T-helper 1 cell treated with Interleukin-12 subunit alpha and Interleukin-12 subunit beta and Interleukin-4 antibody, amounts not matched to agents 30 μg/mL and 1 μg/mL, for 36 hours (primary cell): ENCODE measurements around the gene SYNGR3.

ENCODE experiments used
- H3K27ac Mint-ChIP-seq: one replicate; pipeline ENCODE4 v1.8.0; 2021; ENCODE audit warnings: mild to moderate bottlenecking, mixed read lengths
- H3K27me3 Mint-ChIP-seq: one replicate; pipeline ENCODE4 v1.8.0; 2021; ENCODE audit warnings: low read depth, mixed read lengths
- H3K36me3 Mint-ChIP-seq: one replicate; pipeline ENCODE4 v1.8.0; 2021; ENCODE audit warnings: low read depth, mixed read lengths
- H3K4me1 Mint-ChIP-seq: one replicate; pipeline ENCODE4 v1.8.0; 2021; ENCODE audit warnings: low read depth, mixed read lengths
- H3K4me3 Mint-ChIP-seq: one replicate; pipeline ENCODE4 v1.8.0; 2021; ENCODE audit warnings: mild to moderate bottlenecking, moderate library complexity, mixed read lengths
- H3K9me3 Mint-ChIP-seq: one replicate; pipeline ENCODE4 v1.8.0; 2021; ENCODE audit warnings: mixed read lengths

SYNGR3 gene

DNA sequence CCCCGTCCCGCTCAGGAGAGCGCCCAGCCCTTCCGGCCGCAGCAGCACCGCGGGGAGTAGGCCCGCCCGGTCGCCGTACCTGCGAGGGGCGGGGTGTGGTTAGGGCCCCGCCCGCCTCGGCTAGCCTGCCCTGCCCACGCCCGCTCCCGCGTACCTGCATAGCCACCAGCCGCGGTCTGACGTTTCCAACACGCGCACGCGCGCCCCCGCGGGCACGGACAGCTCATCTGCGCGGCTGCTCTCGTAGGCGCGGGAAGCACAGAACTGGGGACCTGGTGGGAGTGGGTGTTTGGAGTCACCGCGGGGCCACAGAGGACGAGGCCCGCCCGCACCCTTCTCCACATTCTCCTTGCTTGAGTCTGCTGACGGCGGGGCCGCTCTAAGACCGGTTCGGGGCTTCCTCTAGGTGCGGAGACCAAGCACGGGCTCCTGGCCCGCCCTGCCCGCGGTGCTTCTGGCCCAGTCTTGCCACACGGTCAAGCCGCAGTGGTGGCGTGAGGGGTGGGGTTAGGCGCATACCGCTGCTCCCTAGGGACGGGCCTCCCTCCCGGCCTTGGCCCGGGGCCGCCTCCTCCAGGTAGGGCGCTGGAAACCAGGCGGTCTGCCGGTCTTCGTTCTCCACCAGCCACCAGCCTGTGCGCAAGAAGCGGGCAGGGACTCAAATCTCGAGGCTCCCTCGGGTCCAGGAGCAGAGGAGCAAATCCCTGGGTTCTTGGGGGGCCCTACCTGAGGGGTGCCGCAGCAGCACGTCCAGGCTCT, 10.3 kb upstream of the SYNGR3 start:
- H3K27ac Mint-ChIP-seq, result no peak overlapping the region
- peaks cover 31% of the 10 kb centered on the region for H3K27me3 Mint-ChIP-seq
- peaks cover 6% of the 10 kb centered on the region for H3K4me1 Mint-ChIP-seq
- H3K4me3 Mint-ChIP-seq, result no peak overlapping the region
- H3K9me3 Mint-ChIP-seq, result no peaks in the 10 kb centered on the region
- peaks cover 5% of the 10 kb centered on the region for H3K36me3 Mint-ChIP-seq

DNA sequence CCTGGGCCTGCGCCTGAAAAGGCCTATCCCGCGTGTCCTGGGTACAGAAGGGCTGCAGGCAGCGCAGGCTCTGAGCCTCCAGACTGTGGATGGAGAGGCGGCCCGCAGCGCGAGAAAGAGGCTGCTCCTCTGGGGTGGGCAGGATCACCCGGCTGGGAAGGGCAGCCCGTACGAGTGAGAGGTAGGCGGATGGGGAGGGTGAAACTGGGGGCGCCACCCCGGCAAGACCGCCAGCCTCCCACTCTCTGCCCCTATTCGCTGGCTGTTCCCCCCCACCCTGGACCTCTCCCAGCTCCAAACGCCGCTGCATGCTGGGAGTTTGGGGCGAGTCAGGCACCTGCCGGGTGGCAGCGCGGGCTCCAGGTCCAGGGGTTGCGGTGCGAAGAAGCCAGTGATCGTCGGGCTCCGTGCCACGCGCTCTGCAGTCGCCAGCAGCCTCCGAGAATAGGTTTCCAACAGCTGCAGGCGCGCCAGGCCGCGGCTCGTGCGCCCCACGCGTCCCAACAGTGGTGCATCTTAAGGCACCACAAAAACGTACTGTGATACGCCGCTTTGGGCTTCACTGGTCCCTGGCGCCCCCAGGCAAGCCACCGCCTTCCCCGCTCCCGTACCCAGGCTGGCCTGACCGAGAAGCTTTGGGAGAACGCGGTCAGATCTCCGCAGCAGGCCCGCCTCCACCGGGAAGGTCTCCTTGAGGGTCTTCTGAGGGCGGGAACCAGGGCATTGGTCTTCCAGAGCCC, 9.6 kb upstream of the SYNGR3 start:
- H3K36me3 Mint-ChIP-seq, result peaks cover 2% of the 10 kb centered on the region
- peaks cover 31% of the 10 kb centered on the region for H3K27me3 Mint-ChIP-seq
- peak overlapping the region; percentile 20 for H3K27ac Mint-ChIP-seq
- peaks cover 10% of the 10 kb centered on the region for H3K4me1 Mint-ChIP-seq
- no peak overlapping the region for H3K4me3 Mint-ChIP-seq
- no peaks in the 10 kb centered on the region for H3K9me3 Mint-ChIP-seq

DNA sequence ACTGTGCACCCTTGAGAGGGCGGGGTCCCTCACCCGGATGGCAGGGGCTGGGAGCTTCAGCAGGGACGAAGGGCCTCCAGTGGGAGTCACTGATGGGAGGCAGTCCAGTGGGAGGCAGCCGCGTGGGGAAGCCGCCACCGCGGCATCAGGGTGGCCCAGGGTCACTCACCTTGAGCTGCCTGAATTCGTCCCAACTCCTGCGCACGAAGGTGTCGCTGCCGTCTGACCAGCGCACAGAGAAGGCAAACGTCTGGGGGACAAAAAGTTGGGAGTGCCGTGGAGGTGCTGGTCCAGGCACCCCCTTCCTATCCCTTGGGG, 9.0 kb upstream of the SYNGR3 start:
- Mint-ChIP-seq H3K9me3 (no peaks in the 10 kb centered on the region), H3K27ac (peak overlapping the region; percentile 20), H3K27me3 (peaks cover 31% of the 10 kb centered on the region), H3K4me3 (no peak overlapping the region), H3K36me3 (peaks cover 2% of the 10 kb centered on the region), H3K4me1 (peaks cover 14% of the 10 kb centered on the region)

DNA sequence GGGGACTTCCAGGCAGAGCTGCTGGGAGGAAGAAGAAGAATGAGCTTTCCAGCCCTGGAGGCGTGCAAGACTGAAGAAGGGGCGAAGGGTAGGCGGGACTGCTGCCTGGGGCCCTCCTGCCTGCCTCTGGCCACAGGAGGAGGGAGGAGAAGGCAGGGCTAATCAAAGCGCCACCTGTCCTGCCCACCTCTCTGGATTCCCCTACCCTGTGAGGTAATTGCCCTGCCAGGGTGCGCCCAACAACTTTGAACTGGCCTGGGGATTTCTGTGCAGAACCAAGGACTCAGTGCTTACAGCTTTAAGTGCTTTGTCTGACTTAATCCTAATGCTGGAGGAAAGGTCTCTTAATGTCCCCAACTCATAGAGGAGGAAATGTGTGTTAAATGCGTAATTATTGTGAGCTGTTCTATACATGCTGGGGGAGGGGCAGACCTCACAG, 8.4 kb upstream of the SYNGR3 start, which contains the start of gene NOXO1:
Gene NOXO1, minus strand, starts transcription at position 72 of the 439 bp plus-strand sequence. CDS start 290 bp downstream, outside the sequence.
- peaks cover 31% of the 10 kb centered on the region for H3K27me3 Mint-ChIP-seq
- H3K36me3 Mint-ChIP-seq, result peaks cover 5% of the 10 kb centered on the region
- H3K27ac Mint-ChIP-seq, result peak within 1 kb of the TSS; percentile 20
- H3K9me3 Mint-ChIP-seq, result no peaks in the 10 kb centered on the region
- peaks cover 15% of the 10 kb centered on the region for H3K4me1 Mint-ChIP-seq
- no peak within 1 kb of the TSS for H3K4me3 Mint-ChIP-seq

DNA sequence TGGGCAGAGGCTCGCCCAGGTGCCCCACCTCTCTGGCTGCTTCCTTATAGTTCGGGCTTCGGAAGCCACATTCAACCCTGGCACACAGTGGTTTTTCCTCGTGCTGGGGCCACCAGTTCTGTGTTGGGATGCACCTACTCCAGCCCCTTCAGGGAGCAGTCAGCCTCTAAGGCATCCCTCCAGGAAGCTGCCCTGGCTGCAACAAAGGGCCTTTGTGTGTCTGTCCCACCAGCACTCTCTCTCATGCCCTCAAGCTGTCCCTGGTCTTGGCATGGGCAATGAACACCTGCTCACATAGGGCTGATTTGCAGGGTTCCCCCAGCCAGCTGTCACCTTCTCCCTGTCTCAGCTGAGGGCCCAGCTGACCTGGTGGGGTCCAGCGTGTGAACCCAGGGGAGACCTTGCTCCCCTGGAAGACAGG, 7.7 kb upstream of the SYNGR3 start:
- H3K36me3 Mint-ChIP-seq, result peaks cover 7% of the 10 kb centered on the region
- H3K27ac Mint-ChIP-seq, result no peak overlapping the region
- H3K27me3 Mint-ChIP-seq, result peaks cover 31% of the 10 kb centered on the region
- peaks cover 15% of the 10 kb centered on the region for H3K4me1 Mint-ChIP-seq
- H3K9me3 Mint-ChIP-seq, result no peaks in the 10 kb centered on the region
- H3K4me3 Mint-ChIP-seq, result no peak overlapping the region

DNA sequence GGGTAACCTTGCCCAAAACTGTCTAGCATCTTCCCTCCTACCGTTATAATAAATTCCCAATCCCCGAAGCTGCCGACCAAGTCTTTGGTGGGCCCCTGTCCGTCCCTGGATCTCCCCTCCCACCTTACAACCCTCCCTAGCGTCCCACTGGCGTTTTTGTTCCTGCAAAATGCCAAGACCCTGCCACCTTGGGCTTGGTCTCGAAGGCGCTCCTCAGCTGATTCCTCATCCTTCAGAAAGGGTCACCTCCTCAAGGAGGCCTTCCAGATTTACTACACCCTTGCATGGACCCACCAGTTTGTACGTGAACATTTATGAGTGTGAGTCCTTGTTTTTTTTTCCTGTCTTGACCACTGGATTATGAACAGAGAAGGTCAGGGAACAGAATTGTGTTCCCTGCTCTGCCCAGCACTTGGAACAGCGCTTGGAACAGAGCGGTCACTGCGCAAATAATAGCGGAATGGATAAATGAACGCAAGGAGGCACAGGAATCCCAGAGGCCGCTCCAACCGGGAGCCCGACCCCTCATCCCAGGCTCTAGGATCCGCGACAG, 6.7 kb upstream of the SYNGR3 start:
- H3K9me3 Mint-ChIP-seq, result no peaks in the 10 kb centered on the region
- peak overlapping the region; percentile 0 for H3K27ac Mint-ChIP-seq
- H3K27me3 Mint-ChIP-seq, result peaks cover 31% of the 10 kb centered on the region
- peaks cover 16% of the 10 kb centered on the region for H3K4me1 Mint-ChIP-seq
- H3K4me3 Mint-ChIP-seq, result peak overlapping the region; percentile 80
- peaks cover 5% of the 10 kb centered on the region for H3K36me3 Mint-ChIP-seq

DNA sequence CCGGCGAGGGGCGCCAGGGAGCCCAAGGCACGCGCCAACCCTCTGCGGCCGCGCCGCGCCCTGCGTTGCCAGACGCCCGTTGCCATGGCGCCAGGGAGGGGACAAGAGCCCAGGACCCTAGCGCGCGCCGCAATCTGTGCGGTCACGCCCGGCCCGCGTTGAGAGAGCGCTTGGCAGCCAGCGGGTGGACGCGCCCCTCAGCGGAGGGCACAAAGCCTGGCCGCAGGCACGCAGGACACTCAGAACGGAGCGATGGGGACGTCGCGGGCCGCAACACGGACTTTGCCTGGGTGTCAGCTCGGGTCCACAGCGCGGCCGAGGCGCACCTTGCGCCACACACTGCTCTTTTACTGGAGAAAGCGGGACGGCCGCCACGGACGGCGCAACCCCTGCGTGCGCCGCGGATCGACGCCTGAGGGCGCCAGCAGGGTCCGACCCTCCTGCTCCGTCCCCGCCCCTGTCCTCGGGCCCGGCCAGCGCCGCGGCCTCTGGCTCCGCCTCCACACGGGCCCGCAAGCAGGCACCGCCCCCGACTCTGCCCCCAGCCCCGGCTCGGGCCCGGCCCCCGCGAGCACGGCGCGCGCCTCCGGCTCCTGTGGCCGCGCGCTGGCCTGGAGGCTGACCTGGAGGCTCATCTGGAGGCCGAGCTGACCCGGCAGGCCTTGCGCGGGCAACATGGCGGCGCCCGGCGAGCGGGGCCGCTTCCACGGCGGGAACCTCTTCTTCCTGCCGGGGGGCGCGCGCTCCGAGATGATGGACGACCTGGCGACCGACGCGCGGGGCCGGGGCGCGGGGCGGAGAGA, 6.0 kb upstream of the SYNGR3 start, which contains the start of gene GFER:
Gene GFER, plus strand, starts transcription at position 650 of the 803 bp plus-strand sequence. Its CDS starts 26 bp downstream, at position 676.
- Mint-ChIP-seq H3K4me3 (peak within 1 kb of the TSS; percentile 80), H3K27ac (peak within 1 kb of the TSS; percentile 0), H3K36me3 (peaks cover 8% of the 10 kb centered on the region), H3K4me1 (peaks cover 19% of the 10 kb centered on the region), H3K9me3 (no peaks in the 10 kb centered on the region), H3K27me3 (peaks cover 35% of the 10 kb centered on the region)

DNA sequence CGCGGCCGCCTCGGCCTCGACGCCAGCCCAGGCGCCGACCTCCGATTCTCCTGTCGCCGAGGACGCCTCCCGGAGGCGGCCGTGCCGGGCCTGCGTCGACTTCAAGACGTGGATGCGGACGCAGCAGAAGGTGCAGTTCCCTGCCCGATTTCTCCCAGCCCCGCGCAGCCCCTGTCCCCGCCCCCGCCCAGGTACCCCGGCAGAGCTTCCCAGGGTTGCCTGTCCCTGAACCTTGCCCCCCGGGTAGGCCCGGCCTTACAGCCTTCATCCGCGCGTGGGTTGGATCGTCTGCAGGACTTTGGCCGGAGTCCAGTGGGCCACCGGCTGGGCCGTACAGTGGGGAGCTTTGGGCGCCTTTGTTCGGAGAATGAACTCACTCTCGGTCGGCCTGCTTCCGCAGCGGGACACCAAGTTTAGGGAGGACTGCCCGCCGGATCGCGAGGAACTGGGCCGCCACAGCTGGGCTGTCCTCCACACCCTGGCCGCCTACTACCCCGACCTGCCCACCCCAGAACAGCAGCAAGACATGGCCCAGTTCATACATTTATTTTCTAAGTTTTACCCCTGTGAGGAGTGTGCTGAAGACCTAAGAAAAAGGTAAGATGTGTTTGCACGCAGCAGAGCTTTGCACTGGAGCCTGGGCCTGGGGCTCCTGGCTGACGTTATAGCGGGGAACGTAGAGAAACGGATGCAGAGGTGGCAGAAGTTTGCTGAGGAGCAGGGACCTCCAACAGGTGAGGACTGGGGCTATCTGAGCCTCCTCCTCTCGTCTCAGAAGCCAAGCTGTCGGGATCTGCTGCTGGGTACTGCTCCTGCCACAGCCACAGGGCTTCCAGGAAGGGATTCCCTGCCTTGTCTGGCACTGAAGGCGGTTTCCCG, 5.2 kb upstream of the SYNGR3 start:
- Mint-ChIP-seq H3K36me3 (peaks cover 10% of the 10 kb centered on the region), H3K27ac (no peak overlapping the region), H3K4me1 (peaks cover 21% of the 10 kb centered on the region), H3K4me3 (peak overlapping the region; percentile 68), H3K9me3 (no peaks in the 10 kb centered on the region), H3K27me3 (peaks cover 39% of the 10 kb centered on the region)

DNA sequence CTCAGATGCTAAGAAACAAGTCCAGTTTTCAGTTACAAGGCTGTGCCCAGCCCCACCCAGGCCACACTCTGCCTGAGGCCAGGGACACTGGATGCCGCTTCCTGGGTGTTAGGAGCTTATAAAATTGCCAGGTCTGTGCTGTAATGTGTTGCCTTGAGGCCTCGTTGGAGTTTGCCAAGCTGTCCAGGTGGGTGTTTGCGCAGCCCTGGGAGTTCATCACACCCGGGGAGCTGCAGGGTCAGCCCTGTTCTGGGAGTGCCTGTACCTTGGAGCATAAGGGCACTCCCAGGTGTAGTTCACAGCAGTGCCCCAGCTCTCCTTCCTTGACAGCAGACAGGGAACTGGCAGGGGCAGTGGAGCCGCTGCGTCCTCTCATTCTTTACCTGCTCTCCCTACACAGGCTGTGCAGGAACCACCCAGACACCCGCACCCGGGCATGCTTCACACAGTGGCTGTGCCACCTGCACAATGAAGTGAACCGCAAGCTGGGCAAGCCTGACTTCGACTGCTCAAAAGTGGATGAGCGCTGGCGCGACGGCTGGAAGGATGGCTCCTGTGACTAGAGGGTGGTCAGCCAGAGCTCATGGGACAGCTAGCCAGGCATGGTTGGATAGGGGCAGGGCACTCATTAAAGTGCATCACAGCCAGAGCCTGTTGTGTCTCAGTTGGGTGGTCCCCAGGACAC, 4.2 kb upstream of the SYNGR3 start:
- Mint-ChIP-seq H3K9me3 (no peaks in the 10 kb centered on the region), H3K27me3 (peaks cover 35% of the 10 kb centered on the region), H3K27ac (no peak overlapping the region), H3K4me3 (peak overlapping the region; percentile 68), H3K4me1 (peaks cover 21% of the 10 kb centered on the region), H3K36me3 (peaks cover 10% of the 10 kb centered on the region)

DNA sequence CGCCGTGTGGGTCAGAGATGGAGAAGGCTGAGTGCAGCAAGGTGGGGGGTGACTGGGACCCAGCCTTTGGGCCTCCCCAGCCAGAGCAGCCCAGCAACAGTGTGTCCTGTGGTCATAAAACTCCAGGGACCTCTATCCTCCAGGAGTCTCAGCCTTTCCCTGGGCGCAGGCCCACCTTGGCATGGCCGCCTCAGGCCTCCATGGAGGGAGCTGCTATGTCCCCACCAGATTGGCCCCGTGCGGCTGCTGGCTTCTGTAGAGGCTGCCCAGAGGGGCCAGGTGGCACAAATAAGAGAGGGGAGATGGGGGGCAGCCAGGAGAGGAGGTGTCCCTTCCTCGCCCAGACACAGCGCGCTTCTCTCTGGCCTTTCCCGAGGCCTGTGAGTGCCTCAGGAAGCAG, 2.6 kb upstream of the SYNGR3 start:
- Mint-ChIP-seq H3K27ac (no peak overlapping the region), H3K36me3 (peaks cover 10% of the 10 kb centered on the region), H3K4me1 (peaks cover 28% of the 10 kb centered on the region), H3K4me3 (no peak overlapping the region), H3K27me3 (peaks cover 19% of the 10 kb centered on the region), H3K9me3 (no peaks in the 10 kb centered on the region)

DNA sequence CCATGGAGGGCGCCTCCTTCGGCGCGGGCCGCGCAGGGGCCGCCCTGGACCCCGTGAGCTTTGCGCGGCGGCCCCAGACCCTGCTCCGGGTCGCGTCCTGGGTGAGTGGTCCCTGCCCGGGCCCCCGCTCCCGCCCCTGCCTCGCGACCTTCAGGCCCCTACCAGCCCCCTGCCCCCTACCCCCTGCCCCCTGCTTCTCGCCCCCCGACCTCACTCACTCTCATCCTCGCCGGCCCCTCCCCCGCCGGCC, 256 bp downstream of the SYNGR3 start:
- peaks cover 8% of the 10 kb centered on the region for H3K27me3 Mint-ChIP-seq
- H3K4me1 Mint-ChIP-seq, result peaks cover 25% of the 10 kb centered on the region
- H3K36me3 Mint-ChIP-seq, result peaks cover 12% of the 10 kb centered on the region
- no peak overlapping the region for H3K27ac Mint-ChIP-seq
- H3K4me3 Mint-ChIP-seq, result peak overlapping the region; percentile 75
- no peaks in the 10 kb centered on the region for H3K9me3 Mint-ChIP-seq

DNA sequence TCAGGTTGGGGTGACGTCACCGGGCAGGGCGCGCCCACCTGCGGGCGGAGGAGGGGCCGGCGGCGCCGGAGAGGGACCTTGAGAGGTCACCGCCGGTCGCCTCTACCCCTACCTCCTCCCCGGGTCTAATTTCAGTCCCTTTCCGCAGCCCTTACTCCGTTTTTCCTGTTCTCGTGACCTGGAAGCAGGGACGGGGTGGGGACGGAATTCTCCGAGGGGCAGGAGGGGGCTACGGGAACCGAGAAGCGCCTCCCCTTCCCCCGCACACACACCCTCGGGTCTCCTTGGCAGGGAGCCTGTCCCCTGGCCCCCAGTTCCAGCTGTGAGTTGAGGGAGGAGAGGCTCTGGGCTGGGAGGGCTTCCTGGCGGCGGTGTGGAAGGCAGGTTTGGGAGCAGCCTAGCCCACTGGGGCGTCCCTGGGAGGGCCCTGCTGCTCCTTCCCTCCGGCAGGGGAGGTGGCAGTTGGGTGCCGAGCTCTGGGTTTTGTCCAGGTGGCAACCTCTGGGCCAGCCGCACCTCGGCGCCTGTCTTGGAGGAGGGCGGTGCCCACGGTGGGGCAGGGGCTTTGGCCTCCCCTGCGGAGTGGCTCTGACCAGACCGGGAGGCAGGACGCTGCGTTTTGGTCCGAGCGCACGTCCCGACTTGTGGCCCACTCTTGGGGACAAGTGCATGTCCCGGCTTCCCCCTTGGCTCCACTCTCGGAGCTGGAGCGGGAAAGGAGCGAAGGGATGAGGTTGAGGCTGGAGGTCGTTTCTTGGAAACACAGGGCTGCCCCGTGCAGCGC, 773 bp downstream of the SYNGR3 start:
- Mint-ChIP-seq H3K4me3 (peak overlapping the region; percentile 75), H3K36me3 (peaks cover 16% of the 10 kb centered on the region), H3K27me3 (peaks cover 8% of the 10 kb centered on the region), H3K9me3 (no peaks in the 10 kb centered on the region), H3K27ac (peak overlapping the region; percentile 87), H3K4me1 (peaks cover 22% of the 10 kb centered on the region)

DNA sequence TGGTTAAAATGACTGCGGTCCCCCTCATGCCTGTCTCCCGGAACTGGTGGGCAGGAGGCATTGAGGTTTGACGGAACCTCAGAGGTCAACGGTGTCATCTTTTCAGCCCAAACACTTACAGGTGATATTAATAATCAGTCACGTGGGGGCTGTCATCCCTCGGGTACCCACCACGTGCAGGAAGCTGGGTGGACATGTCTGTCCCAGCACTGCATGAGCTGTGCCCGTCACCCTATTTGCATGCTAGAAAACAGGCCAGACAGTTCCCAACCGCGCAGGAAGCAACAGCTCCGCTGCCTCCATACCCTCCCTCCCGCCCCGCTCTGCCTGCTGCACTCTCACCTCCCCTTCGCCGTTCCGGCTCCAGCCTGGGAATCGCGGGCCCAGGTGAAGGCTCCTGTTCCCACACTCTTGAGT, 1.4 kb downstream of the SYNGR3 start:
- Mint-ChIP-seq H3K27me3 (peaks cover 8% of the 10 kb centered on the region), H3K4me1 (peaks cover 21% of the 10 kb centered on the region), H3K36me3 (peaks cover 16% of the 10 kb centered on the region), H3K9me3 (no peaks in the 10 kb centered on the region), H3K4me3 (peak overlapping the region; percentile 75), H3K27ac (peak overlapping the region; percentile 87)
